ENCODE measurements around the gene MAGOH. TPM values are rescaled to one million over a fixed set of nuclear protein-coding genes. Genes with fewer than 3 reads are reported as not detected.

Gene MAGOH
- total and polyA plus RNA-seq, 10 of the 15 experiments (the other 5 are each of a cell fraction or from before 2014, with no cell fraction given), result 62.6 to 261 (median 89.8) TPM

- TF ChIP-seq ETV6 (conservative IDR thresholded peaks at IDR 0.05 in 1 of 2, IDR thresholded peaks at IDR 0.05 in 1 of 2; ENCODE audit: borderline replicate concordance in 1 of 2, low read depth in 1 of 2) (0 out of 4 replicates have a peak, but pooled peaks of 1 of the 2 experiments have one; percentile 15), SPI1 (IDR thresholded peaks at IDR 0.05; ENCODE audit: borderline replicate concordance, insufficient read depth, low read depth, low read length) (peak; percentile 49; the same call in 1 of the 2 replicates), PBX3 (IDR thresholded peaks at IDR 0.05; ENCODE audit: insufficient replicate concordance, low read depth, low read length) (peak; percentile 24), RUNX3 (IDR thresholded peaks at IDR 0.05; ENCODE audit: low read length) (peak; percentile 73; the same call in 1 of the 2 replicates), MEF2A (IDR thresholded peaks at IDR 0.05; ENCODE audit: insufficient read depth, low read depth, low read length) (no peak), ZNF687 (IDR thresholded peaks at IDR 0.05) (peak; percentile 77), NFIC (IDR thresholded peaks at IDR 0.05; ENCODE audit: low read depth, low read length) (no peak), LARP7 (IDR thresholded peaks at IDR 0.05) (0 out of 2 replicates have a peak, but pooled peaks have one; percentile 37), POLR2A (IDR thresholded peaks at IDR 0.05; ENCODE audit: low read depth, low read length) (peak; percentile 89), ZBED1 (IDR thresholded peaks at IDR 0.05; ENCODE audit: borderline replicate concordance) (no peak), BCLAF1 (IDR thresholded peaks at IDR 0.05) (no peak), BHLHE40 (IDR thresholded peaks at IDR 0.05; ENCODE audit: borderline replicate concordance in 1 of 2, low read depth in 2 of 2, low read length in 1 of 2) (peak; percentile 55; a peak in 2 of 4 replicates), IKZF1 (conservative IDR thresholded peaks at IDR 0.05) (peak; percentile 79), BACH1 (IDR thresholded peaks at IDR 0.05; ENCODE audit: borderline replicate concordance) (no peak), MYB (IDR thresholded peaks at IDR 0.05; ENCODE audit: borderline replicate concordance, low read depth, low read length) (no peak), RFX5 (IDR thresholded peaks at IDR 0.05; ENCODE audit: low read depth, low read length) (0 out of 2 replicates have a peak, but pooled peaks have one; percentile 37), SREBF1 (IDR thresholded peaks at IDR 0.05; ENCODE audit: low read length) (peak; percentile 11; the same call in 1 of the 2 replicates)
Observed at GRCh38 chr1:53238197-53239155, at the start of gene MAGOH (continued).

Data from GM12878 (cell line).